LNCaP clone FGC (cell line): ENCODE data around the gene ABCG1.

Experiments used
- DNase-seq: peaks from one replicate; pipeline ENCODE4 v3.0.0-alpha.2; 2011; ENCODE audit warnings: low read depth
- H3K4me3 ChIP-seq: 2 replicates; pipeline ENCODE4 v1.5.1; 2011; ENCODE audit warnings: mild to moderate bottlenecking, low read depth, low read length, control low read depth
- TF ChIP-seq, protein P1 (sequence below): IDR thresholded peaks from 2 replicates; pipeline ENCODE4 v1.5.1; 2012; ENCODE audit warnings: mild to moderate bottlenecking; ENCODE audit not compliant: control insufficient read depth, insufficient read depth; ENCODE audit errors: extremely low read depth

The ABCG1 gene

DNA sequence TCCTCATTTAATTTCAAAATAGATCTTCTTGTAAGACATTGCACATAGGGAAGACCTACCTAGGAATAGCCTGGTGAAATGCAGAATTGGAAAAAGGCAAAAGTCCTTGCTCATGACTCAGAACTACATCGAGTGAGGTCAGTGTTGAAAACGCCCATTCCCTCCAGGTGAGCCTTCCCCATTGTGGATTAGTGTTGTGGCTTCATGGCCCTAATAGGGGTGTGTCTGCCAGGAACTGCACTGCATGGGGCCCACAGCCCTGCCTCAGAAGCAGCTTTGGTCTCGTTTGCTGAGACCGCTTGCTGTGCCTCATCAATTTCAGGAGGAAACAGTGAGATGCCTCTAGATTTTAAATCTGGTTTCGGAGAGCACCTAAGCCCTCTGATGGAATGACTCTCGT lies 79.3 kb downstream of the ABCG1 start:
- no peak overlapping the region for H3K4me3 ChIP-seq
- TF ChIP-seq, protein P1, sequence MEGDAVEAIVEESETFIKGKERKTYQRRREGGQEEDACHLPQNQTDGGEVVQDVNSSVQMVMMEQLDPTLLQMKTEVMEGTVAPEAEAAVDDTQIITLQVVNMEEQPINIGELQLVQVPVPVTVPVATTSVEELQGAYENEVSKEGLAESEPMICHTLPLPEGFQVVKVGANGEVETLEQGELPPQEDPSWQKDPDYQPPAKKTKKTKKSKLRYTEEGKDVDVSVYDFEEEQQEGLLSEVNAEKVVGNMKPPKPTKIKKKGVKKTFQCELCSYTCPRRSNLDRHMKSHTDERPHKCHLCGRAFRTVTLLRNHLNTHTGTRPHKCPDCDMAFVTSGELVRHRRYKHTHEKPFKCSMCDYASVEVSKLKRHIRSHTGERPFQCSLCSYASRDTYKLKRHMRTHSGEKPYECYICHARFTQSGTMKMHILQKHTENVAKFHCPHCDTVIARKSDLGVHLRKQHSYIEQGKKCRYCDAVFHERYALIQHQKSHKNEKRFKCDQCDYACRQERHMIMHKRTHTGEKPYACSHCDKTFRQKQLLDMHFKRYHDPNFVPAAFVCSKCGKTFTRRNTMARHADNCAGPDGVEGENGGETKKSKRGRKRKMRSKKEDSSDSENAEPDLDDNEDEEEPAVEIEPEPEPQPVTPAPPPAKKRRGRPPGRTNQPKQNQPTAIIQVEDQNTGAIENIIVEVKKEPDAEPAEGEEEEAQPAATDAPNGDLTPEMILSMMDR, result no peak
- no peak for DNase-seq

DNA sequence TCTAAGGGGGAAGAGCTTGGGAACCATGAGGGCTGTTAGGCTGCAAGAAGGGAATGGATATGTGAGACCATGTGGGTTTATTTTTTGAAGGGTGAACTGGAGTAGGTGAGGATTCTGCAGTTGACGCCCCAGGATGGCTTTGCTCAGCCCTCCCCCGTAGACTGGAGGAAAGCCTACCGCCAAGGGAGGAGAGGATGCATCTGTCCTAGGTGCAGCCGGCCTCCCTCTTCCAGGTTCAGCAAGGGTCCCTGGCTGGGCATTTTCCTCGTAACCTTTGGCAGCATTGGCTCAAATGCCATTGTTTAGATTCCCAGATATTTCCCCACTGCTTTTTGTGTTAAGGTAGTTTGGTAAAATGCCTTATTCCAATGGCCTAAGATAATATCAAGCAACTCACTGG lies 79.7 kb downstream of the ABCG1 start:
- TF ChIP-seq, protein P1, result no peak
- DNase-seq, result no peak
- no peak overlapping the region for H3K4me3 ChIP-seq

DNA sequence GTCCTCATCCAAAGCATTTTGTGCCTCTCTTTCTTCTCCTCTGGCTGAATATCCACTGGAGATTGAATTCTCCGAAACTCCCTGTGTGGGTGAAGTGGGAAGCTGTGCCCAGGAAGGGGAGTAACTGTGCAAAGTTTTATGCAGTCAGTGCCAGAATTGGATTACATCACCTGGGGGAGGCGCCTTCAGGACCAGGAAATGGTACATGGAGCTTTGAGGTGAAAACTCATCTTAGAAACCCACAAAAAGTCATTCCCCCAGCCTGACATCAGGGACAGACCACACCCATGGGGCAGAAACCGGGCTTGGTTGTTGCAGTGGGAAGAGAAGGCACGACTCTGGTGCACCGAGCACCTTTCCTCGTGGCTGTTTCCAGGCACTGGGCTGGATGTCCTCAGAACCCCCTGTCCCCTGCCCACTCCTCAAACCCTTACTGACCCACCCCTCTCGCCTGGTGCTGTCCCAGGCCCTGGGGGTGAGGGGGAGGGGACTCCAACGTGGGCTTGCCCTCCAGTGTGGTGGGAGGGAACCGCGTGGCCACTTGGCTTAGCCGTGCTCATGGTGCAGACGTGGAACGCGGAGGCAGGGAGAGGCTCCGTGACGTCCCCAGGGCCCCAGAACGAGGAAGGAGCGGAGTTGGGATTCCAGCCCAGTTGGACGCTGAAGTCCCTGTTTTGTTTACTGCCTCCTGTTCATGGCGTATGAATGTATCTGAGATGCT lies 80.5 kb downstream of the ABCG1 start:
- TF ChIP-seq, protein P1, result no peak
- no peak for DNase-seq
- no peak overlapping the region for H3K4me3 ChIP-seq

DNA sequence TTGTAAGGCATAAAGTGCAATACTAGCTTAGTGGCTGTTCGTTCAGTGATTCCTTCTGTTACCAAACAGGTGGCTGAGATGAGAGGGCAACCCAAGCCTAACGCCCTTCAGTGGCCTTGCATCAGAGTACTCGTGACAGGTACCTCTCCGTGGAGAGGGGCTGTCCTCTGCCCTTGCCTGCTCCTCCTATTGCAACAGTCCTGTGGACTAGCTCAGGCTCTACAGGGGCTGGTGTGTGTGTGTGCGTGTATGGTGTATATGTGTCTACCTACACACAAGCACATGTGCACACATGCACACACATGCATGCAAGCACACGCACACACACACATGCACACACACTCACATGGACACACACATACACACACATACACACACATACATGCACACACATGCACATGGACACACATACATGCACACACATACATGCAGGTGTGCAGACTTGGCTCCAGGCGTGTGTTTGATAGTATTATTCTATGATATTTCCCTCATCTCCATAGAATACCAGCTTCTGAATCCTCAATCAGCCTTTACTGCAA lies 81.2 kb downstream of the ABCG1 start:
- DNase-seq, result no peak
- no peak overlapping the region for H3K4me3 ChIP-seq
- TF ChIP-seq, protein P1, result no peak

DNA sequence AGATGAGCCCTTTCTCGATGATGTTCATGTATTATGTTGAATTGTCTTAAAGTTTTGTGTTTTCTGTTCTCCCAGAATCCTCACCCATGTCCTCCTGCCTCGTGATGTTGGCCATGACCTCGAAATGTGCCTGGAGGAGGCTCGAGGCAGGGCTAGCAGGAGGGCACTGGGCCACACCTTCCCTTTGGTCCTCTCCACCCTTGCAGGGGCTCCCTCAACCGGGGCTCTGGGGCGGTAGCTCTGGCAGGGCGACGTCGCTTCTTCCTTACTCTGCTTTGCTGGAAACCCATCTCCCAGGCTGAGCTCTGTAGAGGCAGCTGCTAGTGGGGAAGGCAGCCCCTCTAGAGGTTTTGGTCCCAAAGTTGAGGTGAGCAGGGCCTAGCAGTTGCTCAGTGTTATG lies 82.0 kb downstream of the ABCG1 start:
- no peak overlapping the region for H3K4me3 ChIP-seq
- TF ChIP-seq, protein P1, result no peak
- DNase-seq, result no peak

DNA sequence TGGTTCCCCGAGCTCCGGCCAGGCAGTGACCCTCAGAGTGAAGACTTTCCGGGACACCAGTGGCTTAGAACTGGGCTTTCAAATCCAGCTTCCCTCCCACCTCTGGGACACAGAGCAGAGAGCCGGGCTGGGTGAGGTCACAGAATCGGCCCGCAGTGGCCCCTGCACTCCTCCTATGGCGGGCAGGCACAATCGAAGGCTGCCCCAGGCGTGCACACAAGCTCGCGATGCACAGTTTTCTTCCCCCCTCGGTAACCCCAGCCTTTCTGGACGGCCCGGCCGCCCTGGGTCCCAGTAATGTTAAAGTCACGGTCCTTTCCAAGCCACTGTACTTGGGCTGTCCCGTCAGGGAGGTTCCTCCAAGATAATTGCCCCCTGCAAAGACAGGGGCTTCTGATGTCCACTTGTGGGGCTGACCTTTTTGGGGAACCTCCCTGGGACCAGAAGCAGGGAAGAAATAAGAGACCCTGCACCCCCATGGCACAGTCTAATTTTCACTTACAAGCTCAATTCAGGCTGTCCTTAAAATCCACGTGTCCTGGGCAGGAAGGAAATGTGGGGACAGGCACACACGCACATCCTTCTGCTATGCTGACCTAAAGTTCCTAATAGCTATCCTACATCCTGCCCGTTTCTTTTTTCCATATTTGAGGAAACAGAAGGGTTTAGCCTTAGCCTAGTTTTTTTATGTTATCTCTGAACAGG lies 82.6 kb downstream of the ABCG1 start:
- DNase-seq, result no peak
- TF ChIP-seq, protein P1, result no peak
- no peak overlapping the region for H3K4me3 ChIP-seq

DNA sequence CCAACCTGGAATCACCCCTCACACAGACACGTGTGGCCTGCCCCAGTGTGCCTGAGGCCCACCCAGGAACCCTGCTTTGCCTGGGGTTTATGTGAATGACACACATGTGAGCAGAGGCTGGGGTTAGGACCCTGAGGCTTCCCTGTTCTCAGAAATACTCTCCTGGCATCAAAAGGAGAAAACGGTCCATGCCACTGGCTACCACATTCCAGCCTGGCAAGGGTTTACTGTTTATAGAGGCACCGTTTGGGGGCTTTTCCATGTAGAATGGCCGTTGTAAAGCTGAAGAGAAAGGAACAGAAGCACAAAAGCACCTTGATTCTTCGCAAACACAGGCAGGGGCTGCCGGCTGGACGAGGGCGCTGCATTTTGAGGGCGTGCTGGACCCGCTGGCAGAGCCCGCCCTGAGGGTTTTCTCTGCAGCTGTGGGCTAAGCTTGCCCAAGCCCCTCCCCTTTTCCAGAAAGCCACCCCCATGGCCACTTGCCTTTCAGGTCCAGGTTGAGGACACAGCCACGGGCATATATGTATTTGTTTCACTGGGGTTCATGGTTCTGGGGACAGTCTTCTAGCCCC lies 83.2 kb downstream of the ABCG1 start:
- TF ChIP-seq, protein P1, result no peak
- DNase-seq, result no peak
- H3K4me3 ChIP-seq, result no peak overlapping the region
